NCI-H2171 (cell line): Measurements from ENCODE around the gene SERTAD4.
"Not testable (repeated sequence)": the region's sequence is repeated elsewhere in the genome, so short reads cannot be mapped to it uniquely, and the experiment has no call there.

Experiments used
- DNase-seq: peaks from one replicate; lab custom pipeline; 2025; lab: John Stamatoyannopoulos, UW

Gene SERTAD4

DNA sequence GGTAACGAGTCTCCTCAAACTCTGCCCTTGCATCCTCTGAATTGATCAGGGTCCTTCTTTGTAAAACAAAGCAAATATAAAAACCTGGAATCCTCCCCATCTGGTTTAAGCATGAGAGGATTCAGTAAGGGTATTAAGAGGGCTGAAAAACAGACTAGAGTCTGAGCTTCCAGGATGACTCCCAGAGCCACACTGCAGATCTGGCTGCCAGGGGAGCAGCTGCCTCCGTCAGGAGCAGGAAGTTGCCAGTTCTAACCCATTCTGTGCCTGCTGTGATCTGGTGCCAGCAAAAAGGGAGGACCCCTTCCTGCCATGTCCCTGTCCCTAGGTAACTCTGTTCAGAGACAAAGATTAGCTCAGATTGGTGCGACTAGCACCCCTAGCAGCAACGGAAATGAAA, 27.5 kb downstream of the SERTAD4 start:
- no peak for DNase-seq

DNA sequence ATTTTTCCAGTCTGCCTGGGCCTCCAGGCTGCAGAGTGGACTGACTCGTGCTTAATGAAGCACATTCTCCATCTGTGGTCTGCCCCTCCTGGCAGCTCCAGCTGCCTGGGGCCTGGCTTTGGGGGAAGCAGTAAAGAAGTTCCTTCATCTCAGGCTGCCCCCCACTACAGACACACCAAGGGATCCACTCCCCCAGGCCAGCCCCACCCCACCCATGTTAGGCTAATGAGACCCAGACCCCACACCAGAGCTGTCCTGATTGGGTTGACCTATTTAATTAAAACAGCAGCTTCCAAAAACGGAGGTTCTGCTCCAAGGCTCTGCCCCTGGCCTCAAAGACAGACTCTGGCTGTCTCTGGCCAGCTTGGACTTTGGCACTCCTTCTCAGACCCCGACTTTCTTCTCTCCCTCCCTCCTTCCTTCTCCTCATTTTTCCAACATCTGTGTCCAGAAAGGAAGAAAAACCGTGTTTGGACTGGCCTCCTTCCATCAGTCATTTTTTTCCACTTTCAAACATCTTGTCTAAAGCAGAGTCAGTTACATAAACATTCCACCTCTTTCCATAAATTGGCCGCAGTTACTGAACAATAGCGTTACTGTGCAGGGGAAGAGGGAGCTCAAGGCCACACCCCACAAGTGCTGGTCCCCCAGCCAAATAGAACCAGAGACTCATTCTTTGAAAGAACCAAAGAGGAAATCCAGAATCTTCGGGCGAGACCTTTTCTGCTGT, 29.7 kb downstream of the SERTAD4 start:
- no peak for DNase-seq

DNA sequence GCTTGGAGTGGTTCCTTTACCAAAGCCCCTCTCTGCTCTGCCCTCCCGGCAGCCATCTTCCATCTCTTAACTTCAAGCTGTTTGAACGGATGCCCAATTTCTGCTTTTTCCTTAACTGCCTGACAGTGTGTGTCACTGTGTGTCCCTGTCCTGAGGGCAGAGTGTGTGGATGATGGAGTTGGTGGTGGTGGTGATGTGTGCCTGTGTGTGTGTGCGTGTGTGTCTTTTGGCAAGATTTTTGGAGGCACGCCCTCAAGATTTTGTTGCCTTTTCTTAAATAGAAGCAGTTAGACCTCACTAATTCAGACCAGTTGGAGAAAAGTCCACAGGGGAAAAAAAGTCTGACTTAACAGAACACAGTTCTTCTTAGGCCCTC, 30.3 kb downstream of the SERTAD4 start:
- no peak for DNase-seq

DNA sequence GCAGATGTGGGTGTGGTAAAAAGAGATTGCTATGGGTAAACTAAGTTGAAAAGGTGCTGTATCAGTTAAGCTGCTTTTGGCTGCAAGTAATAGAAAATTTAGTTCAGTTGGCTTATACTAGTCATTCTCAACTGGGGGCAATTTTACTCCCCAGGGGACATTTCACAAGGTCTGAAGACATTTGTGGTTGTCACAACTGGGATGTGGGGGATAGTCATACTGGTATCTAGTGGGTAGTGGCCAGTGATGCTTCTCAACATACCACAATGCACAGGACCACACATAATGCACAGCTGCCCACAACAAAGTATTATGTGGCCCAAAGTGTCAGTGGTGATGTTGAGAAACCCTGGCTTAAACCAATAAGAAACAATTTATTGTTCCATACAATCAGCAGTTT, 31.4 kb downstream of the SERTAD4 start:
- DNase-seq, result no peak

DNA sequence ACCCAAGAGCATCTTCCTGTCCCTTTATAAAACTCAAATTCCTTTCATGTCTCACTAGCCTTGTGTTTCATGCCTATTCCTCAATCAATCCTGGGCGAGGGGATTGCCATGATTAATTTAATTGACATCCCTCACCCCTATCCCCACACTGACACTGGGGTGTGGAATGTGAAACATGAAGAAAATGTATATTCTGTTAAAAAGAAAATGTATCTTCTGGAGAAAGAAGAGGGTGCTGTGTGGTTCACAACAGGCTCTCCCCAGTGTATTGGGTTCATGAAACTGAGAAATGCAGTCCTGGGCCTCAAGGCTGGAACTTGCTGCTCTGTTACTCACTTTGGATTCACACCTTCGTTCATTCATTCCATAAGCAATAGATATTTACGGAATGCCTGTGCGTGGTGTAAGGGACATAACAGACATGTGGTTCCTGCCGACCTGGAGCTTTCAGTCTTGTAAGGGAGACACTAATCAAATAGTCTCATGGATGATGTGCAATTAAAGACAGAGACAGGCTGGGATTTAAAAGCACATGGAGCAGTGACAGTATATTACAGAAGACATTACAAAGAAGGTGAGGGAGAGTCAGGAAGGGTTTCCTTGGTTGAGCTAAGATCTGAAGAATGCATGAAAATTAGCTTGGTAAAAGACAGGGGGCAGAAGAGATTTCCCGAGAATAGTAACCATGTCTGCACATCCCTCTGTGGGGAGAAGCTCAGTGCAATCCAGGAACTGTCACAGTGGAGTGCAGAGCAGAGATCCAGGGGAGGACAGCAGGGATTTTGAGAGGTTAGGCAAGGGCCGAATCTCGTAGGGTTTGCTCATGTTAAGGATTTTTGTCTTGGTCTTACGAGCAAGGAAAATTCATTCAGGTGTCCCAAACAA, 32.1 kb downstream of the SERTAD4 start:
- DNase-seq, result no peak

DNA sequence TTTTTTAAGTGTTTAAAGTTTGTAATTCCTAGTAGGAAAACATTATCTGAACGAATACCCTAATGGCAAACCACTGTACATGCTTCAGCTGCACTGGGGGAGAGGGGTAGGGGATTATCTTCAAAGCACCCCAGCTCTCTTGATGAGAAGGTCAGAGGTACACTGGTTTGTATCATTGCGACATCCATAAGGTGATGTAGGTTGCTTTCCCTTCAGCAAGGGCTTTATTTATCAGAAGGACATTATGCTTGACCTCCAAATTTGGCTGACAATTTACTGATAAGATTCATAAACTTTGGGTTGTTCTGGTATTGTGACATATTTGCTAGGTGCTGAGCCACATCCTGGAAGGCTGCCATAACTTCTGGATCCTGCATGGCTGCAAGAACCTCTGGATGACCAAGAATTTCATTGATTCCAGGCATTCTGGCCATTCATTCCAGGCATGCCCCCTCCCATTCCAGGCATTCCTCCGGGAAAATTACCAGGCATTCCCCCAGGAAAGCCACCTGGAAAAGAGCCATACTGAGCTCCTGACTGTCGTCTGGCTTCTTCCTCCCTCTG, 32.9 kb downstream of the SERTAD4 start:
- DNase-seq, result not testable (repeated sequence)

DNA sequence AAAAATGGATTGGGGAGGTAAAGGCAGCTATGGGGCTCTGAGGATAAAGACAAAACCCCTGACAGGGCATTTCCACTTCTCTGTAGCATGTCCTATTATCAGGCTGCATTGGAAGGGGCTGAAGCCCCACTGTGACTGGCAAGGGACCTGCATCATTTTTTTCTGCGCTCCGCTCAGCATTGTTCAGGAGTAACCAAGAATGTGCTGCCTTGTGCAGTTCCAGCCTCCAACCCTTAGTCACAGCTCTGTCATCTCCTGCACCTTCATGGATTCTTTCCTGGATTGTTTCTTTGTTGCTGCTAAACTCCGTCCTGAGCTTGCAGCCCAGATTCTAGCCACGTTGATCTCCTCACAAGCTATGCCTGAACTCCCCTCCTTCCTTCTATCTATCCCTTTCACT, 37.4 kb downstream of the SERTAD4 start:
- no peak for DNase-seq

DNA sequence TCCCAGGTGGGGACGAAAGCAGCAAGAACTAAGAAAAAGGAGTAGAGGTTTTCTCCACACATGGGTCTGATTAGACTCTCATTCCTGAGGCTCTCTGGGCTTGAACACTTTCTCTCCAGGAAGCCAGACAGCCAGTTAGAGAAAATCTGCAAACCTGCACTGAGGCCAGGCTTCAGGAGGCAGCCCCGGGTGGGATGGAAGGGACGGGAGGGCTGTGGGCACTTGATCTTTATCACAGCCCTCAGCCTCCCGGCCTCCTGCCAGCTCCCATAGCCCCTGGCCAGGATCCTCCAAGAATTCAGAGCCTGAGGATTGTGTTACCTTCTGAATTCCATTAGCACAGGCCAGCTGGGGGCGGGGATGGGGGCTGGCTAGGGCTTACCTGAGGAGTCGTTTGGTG, 40.1 kb downstream of the SERTAD4 start:
- no peak for DNase-seq

DNA sequence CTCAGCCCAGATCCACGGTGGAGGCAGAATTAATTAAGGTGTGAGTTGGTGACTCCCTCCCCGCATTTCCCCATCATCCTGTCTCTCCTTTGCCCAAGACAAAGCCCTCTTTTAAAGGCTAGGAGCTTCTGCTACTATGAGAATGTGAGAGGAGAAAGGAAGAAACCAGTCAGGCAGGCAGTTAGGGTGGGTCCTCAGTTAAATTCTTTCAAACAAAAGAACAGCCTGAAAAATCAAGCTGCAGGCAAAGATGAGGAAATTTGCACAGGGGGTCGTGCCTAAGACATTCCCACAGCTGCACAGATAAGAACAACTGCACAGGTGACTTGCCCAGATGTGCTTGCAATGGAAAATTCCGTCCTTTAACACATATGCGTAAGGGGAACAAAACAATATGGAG, 47.6 kb downstream of the SERTAD4 start:
- no peak for DNase-seq

DNA sequence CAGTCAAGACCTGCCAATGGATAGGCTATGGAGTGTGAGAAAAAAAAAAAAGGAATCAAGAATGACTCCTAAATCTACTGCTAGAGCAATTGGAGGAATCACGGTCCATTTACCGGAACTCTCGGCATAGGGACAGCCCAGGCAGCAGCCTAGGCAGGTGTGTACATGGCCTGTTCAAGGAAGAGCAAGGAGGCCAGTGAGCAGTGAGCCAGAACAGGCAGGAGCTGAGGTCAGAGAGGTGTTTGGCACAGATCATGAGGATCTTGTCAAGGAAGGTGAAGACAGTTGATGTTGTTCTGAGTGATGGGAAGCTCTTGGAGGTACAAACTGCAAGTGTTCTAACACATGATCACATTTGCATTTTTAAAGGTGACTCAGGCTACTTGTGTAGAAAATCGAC, 55.5 kb downstream of the SERTAD4 start:
- no peak for DNase-seq

DNA sequence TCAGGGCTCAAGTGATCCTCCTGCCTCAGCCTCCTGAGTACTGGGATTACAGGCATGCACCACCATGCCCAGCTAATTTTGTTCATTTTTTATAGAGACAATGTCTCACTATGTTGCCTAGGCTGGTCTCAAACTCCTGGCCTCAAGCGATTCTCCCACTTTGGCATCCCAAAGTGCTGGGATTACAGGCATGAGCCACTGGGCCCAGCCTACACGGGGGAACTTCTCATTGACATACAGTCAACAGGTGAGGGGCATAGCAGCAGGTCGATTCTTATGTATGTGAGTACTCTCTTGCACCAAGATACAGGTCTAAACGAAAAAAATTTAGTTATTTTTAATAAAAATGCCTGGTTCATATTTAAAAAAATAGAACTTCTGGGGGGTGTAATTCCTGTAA, 56.7 kb downstream of the SERTAD4 start:
- DNase-seq, result no peak

DNA sequence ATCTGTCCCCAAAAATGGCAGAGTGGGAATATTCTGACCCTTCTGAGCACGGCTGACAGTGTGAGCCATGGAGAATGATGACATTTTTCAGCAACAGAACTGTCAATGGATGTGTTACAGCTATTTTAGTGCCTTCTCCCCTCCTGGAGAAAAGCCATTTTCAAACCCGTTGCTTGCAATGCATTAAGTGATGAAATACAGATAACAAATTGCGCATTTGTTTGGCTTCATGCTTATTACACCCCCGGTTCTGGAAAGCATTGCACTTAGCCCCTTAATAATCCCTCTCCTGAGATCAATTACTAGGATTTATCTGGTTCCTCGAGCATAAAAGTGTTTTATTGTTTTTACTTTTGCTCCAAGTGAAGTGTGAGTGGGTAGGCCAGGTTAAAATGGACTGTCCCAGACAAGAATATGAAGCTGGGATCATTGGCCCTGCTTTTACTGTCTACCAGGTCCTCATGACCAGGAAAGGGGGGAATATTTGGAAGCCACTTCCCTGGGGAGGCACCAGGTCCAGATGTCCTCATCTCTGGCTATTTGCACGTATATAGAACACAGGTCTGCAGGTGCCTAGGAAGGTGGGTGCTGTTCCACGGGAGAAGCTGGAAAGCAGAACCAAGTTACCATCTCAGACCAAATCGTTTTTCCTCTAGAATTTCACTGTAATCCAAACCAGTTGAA, 58.6 kb downstream of the SERTAD4 start:
- DNase-seq, result no peak

DNA sequence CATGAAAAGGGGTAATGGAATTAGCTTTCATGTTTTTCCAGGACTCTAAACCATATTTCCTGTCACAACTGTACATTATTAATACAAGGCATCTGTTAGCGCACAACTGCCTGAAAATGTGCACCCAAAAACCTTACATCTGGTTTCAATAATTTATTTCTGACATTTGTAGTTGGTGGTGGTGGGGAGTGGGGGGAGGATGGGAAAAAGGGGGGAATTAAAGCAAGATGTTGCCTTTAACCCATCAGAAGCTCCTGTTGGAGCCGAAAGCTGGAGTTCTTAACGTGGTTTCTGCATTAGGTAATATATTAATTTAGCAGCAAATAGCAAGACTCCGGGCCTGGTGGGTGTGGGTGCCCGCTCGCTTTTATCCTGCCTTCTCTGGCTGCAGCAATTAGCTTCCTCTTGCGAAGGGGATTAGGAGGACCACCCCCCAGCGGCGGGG, 59.2 kb downstream of the SERTAD4 start:
- DNase-seq, result no peak

DNA sequence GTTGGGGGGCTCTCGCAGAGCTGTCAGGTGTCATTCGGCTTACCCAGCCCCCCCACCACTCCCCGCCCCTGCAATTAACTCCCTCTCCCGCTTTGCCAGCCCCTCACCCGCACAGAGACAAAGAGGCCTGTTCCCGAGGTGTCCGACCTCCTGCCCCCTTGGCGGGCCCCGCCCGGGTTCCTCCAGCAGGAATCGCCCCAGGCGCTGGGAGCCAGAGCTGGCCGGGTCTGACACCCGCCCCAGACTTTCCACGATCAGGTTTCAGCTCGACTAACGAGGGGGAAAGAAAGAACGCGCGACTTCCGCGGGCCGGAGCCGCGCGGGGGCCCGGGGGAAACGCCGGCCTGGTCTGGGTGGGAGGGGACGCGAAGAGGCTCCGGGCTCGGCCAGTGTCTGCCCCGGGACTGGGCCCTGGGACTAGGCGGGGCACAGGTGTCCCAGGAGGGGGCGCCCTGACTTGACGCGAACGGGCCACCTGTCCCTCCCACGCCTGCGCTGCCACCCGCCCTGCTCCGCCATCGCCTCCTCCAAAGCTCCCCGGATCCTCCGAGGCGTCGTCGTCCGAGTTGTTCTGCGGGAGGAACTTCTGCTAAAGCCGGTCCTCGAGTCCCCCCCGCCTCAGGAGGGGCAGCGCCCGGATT, 59.8 kb downstream of the SERTAD4 start:
- peak; percentile 63 for DNase-seq

DNA sequence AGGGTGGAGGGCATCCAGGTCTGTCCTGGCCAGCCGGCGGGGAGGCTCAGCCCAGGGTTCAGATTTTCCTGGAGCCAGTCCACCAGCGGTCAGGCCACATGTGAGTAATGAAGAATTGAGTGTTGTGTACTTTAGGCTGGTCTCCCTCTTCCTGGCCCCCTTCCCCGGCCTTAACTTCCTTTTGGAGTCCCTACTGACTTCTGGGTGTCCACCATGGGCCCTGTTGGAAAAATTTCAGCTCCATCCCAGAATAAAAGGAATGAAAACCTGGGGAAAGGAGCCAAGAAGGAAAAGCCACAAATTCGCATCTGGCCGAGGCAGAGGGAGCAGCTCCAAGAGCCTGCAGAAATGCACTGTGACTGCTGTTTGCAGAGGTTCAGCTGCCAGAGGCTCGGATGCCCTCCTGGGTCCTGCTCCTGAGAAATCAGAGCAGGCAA, 60.6 kb downstream of the SERTAD4 start:
- no peak for DNase-seq

DNA sequence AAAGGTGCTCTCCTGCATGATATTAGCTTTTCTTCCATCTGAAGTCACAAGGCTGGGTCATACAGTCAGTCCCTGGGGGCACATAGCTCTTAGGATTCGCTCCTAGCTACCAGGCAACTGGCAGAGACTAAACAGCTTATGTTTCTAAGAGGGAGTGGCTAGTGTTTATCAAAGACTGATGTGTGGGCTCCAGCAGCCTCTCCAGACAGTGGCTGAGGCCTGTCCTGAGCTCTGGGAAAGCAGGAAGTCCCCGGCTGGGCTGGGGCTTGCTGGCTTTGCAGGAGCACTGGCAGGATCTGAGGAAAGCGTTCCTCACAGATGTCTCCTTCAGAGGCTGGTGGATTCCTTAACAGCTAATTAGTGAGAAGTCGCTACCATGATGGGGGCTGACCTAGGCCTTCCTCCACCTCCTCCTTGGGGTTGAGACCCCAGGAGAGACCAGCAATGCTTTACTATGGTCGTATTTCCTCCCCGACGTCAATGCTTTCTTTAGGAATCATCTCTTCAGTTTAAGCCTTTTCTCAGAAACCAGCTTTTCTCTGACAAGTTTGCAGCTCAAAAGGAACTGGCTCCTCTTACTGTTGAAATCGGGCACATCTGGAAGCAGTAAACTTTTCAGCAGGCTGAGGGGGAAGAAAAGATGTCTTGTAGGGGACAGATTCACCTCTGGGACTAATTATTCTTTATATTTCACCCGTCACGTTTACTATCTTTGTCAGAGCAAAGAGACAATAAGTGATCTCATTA, 62.6 kb downstream of the SERTAD4 start:
- peak; percentile 50 for DNase-seq
